ENCODE results near the gene TNIP2. TPM values are rescaled to one million over a fixed set of nuclear protein-coding genes. Genes with fewer than 3 reads are reported as not detected.

Gene TNIP2
- total and polyA plus RNA-seq, 8 donors = 18.7 to 194 (median 40.0) TPM

DNA sequence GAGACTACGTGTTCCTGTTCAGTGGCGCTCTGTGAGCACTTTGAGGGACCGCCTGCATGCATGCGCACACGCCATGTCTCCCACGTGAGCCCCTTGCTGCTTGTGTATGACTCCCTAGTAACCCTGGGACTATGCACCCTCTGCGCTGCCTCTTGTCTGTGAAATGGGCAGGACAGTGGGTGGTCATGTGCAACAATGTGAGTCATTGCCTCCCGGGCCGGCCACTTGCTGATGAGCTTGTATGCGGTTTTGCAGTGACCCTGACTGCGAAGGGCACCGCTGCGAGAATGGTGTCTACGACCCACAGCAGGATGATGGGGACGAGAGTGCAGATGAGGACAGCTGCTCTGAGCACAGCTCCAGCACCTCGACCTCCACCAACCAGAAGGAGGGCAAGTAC, 61.4 kb downstream of the TNIP2 start:
- no peaks in the 10 kb centered on the region for H3K27me3 ChIP-seq
- H3K4me3 ChIP-seq = no peak overlapping the region
- H3K9me3 ChIP-seq = no peaks in the 10 kb centered on the region
- intact Hi-C loops (cut with DNase I; ENCODE audit: low total_unique reads) = no loop called here
- no peak for DNase-seq
- no peak overlapping the region for H3K27ac ChIP-seq
- WGBS, 5 donors = 91 to 94% (median 94%) methylated on average over 14 to 16 of the region's 16 CpGs
- peaks cover 0 to 7% (median 1%) of the 10 kb centered on the region in 4 donors for H3K4me1 ChIP-seq
- peaks cover 78 to 100% (median 100%) of the 10 kb centered on the region in 4 donors for H3K36me3 ChIP-seq
- TF ChIP-seq POLR2A (IDR thresholded peaks at IDR 0.05) (no peak), EP300 (IDR thresholded peaks at IDR 0.05) (no peak), POLR2AphosphoS5 (IDR thresholded peaks at IDR 0.05) (no peak)
- TF ChIP-seq, protein P1, sequence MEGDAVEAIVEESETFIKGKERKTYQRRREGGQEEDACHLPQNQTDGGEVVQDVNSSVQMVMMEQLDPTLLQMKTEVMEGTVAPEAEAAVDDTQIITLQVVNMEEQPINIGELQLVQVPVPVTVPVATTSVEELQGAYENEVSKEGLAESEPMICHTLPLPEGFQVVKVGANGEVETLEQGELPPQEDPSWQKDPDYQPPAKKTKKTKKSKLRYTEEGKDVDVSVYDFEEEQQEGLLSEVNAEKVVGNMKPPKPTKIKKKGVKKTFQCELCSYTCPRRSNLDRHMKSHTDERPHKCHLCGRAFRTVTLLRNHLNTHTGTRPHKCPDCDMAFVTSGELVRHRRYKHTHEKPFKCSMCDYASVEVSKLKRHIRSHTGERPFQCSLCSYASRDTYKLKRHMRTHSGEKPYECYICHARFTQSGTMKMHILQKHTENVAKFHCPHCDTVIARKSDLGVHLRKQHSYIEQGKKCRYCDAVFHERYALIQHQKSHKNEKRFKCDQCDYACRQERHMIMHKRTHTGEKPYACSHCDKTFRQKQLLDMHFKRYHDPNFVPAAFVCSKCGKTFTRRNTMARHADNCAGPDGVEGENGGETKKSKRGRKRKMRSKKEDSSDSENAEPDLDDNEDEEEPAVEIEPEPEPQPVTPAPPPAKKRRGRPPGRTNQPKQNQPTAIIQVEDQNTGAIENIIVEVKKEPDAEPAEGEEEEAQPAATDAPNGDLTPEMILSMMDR (IDR thresholded peaks at IDR 0.05) = no peak

DNA sequence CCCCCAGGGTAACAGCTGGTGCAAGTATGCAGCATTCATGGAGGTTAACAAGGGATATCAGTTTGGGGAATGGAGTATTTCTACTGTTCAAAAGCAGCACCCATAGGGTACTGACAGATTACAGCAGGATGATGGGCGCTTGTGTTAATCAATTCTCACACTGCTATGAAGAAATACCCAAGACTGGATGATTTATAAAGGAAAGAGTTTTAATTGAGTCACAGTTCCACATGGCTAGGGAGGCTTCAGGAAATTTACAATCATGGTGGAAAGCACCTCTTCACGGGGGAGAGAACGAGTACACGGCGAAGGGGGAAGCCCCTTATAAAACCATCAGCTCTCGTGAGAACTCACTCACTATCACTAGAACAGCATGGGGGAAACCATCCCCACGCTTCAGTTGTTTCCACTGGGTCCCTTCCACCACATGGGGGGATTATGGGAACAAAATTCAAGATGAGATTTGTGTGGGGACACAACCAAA, 64.1 kb downstream of the TNIP2 start:
- Histone ChIP-seq H3K4me3 (no peak overlapping the region), H3K27me3 (no peaks in the 10 kb centered on the region), H3K36me3 (peaks cover 71 to 100% (median 100%) of the 10 kb centered on the region in 4 donors), H3K4me1 (no peaks in the 10 kb centered on the region), H3K27ac (no peak overlapping the region), H3K9me3 (no peaks in the 10 kb centered on the region)
- DNase-seq = no peak
- TF ChIP-seq POLR2AphosphoS5 (IDR thresholded peaks at IDR 0.05) (no peak), POLR2A (IDR thresholded peaks at IDR 0.05) (no peak), EP300 (IDR thresholded peaks at IDR 0.05) (no peak)
- TF ChIP-seq, protein P1 (IDR thresholded peaks at IDR 0.05) = no peak
- intact Hi-C loops (cut with DNase I; ENCODE audit: low total_unique reads) = no loop called here
- 85 to 92% (median 86%) methylated on average over 7 of the region's 7 CpGs for WGBS, 5 donors

Other genes starting within 250 kb of the TNIP2 start
- 100 to 1,000 TPM in 1 of 5 donors, 10 to 100 TPM in 4; 22.2 to 107 (median 37.9) TPM for gene FAM193A, start 219.7 kb downstream of the TNIP2 start, total RNA-seq
- 1 to 10 TPM; 4.9 to 7.0 (median 7.0) TPM for gene FAM193A, start 219.7 kb downstream of the TNIP2 start, polyA plus RNA-seq
- gene SH3BP2, start 36.7 kb upstream of the TNIP2 start, total RNA-seq = 100 to 1,000 TPM in 2 of 5 donors, 10 to 100 TPM in 3; 31.8 to 151 (median 89.9) TPM
- gene SH3BP2, start 36.7 kb upstream of the TNIP2 start, polyA plus RNA-seq = 10 to 100 TPM in 2 of 3 donors, 1 to 10 TPM in 1; 9.0 to 26.7 (median 11.1) TPM
- gene ADD1, start 87.5 kb upstream of the TNIP2 start, total RNA-seq = 1,000 to 10,000 TPM in 1 of 5 donors, 100 to 1,000 TPM in 4; 162 to 1,174 (median 290) TPM
- gene ADD1, start 87.5 kb upstream of the TNIP2 start, polyA plus RNA-seq = 100 to 1,000 TPM; 103 to 197 (median 127) TPM
- 10 to 100 TPM; 11.7 to 68.7 (median 18.7) TPM for gene NOP14, start 207.1 kb upstream of the TNIP2 start, total RNA-seq
- gene NOP14, start 207.1 kb upstream of the TNIP2 start, polyA plus RNA-seq = 10 to 100 TPM; 12.7 to 18.6 (median 17.6) TPM
- 10 to 100 TPM in 1 of 5 donors, 1 to 10 TPM in 3, under 1 TPM in 1; 0.58 to 11.9 (median 4.6) TPM for gene GRK4, start 207.2 kb upstream of the TNIP2 start, total RNA-seq
- gene GRK4, start 207.2 kb upstream of the TNIP2 start, polyA plus RNA-seq = 1 to 10 TPM; 2.8 to 6.6 (median 5.5) TPM